Karpas-422 (cell line): ENCODE measurements around the gene INS. TPM values are rescaled to one million over a fixed set of nuclear protein-coding genes. Genes with fewer than 3 reads are reported as not detected.

Experiments used
- DNase-seq: peaks from one replicate; pipeline ENCODE4 v3.0.0-alpha.2; 2015
- H2AFZ ChIP-seq: fragments of 200-600 bp; sonication (generic); 2 replicates; pipeline ENCODE4 v1.6.1; 2014; ENCODE audit warnings: antibody characterized with exemption, low read length, mixed read lengths
- H3K27ac ChIP-seq: fragments of 200-600 bp; sonication (generic); 2 replicates; pipeline ENCODE4 v1.5.1; 2014; ENCODE audit warnings: mild to moderate bottlenecking, low read length, moderate library complexity
- H3K27me3 ChIP-seq: fragments of 200-600 bp; sonication (generic); 2 replicates; pipeline ENCODE4 v1.6.1; 2014; ENCODE audit warnings: low read length, mixed read lengths
- H3K36me3 ChIP-seq: fragments of 200-600 bp; sonication (generic); 2 replicates; pipeline ENCODE4 v1.6.1; 2014; ENCODE audit warnings: low read length, mixed read lengths; ENCODE audit not compliant: insufficient read depth
- H3K4me1 ChIP-seq: fragments of 200-600 bp; sonication (generic); 2 replicates; pipeline ENCODE4 v1.6.1; 2014; ENCODE audit warnings: mild to moderate bottlenecking, low read length, mixed read lengths
- H3K4me2 ChIP-seq: fragments of 200-600 bp; sonication (generic); 2 replicates; pipeline ENCODE4 v1.6.1; 2014; ENCODE audit warnings: low read length, low read depth, mild to moderate bottlenecking; ENCODE audit not compliant: poor library complexity, severe bottlenecking
- H3K4me3 ChIP-seq: fragments of 200-600 bp; sonication (generic); 2 replicates; pipeline ENCODE4 v1.5.1; 2014; ENCODE audit warnings: mild to moderate bottlenecking, antibody characterized with exemption, low read length, mixed read lengths
- H3K79me2 ChIP-seq: fragments of 200-600 bp; sonication (generic); 2 replicates; pipeline ENCODE4 v1.6.1; 2014; ENCODE audit warnings: mild to moderate bottlenecking, low read length, mixed read lengths
- H3K9ac ChIP-seq: fragments of 200-600 bp; sonication (generic); 2 replicates; pipeline ENCODE4 v1.6.0; 2014; ENCODE audit warnings: low read length
- H3K9me2 ChIP-seq: fragments of 200-600 bp; sonication (generic), shearing (Covaris generic); replicated peaks from 2 replicates; pipeline ENCODE4 v1.6.0; 2014; ENCODE audit warnings: mild to moderate bottlenecking, low read length, moderate library complexity; ENCODE audit not compliant: insufficient read depth
- H3K9me3 ChIP-seq: fragments of 300-700, 200-600 bp; sonication (generic); 2 replicates; pipeline ENCODE4 v1.6.1; 2014; ENCODE audit warnings: low read length, mixed read lengths
- H4K20me1 ChIP-seq: fragments of 200-600 bp; sonication (generic); 2 replicates; pipeline ENCODE4 v1.6.1; 2014; ENCODE audit warnings: mild to moderate bottlenecking, antibody characterized with exemption, low read length, low read depth; ENCODE audit not compliant: insufficient read depth
- total RNA-seq: library from RNA; depleted of rRNA; stranded (reverse); fragments of >200 nt; shearing (Covaris generic); gene quantifications from 2 replicates; pipeline ENCODE4 v1.2.3, GENCODE V29; 2014; ENCODE audit warnings: low replicate concordance

The INS gene
- total RNA-seq, 1 experiment from 2014 or later, result not detected

DNA sequence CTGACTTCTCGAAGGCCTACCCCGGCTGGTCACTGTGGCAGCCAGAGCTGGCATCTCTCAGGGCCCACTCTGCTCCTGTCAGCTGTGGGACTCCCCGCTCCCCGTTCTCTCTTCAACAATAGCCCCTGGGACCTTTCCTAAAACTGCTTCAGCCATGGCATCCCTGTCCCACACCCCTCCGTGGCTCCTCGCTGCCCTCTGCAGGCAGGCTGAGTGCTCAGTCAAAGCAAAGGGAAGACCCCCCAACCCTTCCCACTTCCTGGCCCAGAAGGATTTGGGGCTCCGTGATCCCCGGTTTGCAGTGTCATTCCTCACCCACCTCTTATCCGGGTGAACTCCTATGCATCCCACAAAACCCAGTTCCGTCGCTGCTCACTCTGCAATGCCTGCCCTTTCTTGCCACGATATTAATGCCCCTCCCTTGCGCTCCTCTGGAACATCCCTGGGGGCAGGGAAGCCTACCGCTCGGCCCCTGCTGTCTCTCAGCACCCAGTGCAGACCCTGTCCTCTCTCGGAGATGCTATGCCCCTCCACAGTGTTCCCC, 12.2 kb upstream of the INS start:
- Histone ChIP-seq H3K27me3 (no peaks in the 10 kb centered on the region), H3K9me2 (no peaks in the 10 kb centered on the region), H3K9ac (no peak overlapping the region), H3K4me2 (no peak overlapping the region), H3K4me1 (no peaks in the 10 kb centered on the region), H3K36me3 (no peaks in the 10 kb centered on the region), H4K20me1 (no peaks in the 10 kb centered on the region), H3K4me3 (no peak overlapping the region), H3K9me3 (no peaks in the 10 kb centered on the region), H3K27ac (no peak overlapping the region), H2AFZ (no peak overlapping the region), H3K79me2 (no peaks in the 10 kb centered on the region)
- no peak for DNase-seq

GRCh38 chr11:2172676-2173075, 11.7 kb upstream of the INS start:
- no peak overlapping the region for H3K4me2 ChIP-seq

DNA sequence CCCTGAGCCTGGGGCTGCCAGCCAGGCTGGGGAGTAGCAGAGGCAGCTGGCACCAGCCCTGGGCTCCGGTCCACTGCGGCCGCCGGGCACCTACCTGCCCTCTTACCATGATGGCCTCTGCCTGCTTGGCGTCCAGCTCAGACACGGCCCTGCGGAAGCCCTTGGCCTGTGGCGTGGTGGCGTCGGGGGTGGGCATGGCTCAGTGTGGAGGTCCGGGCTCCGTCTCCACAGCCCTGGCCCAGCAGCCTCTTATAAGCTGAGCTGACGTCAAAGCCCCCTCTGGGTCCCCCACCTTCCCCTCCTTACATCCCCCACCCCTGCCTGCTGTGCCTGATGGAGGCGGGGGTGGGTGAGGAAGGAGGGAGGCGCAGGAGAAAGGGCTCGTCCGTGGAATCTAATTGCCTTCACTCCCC, 10.6 kb upstream of the INS start, which contains the start of gene TH:
TSS of gene TH (minus strand) at position 225 of the 413 bp plus-strand sequence. CDS start at position 196, 29 bp downstream.
- no peak within 1 kb of the TSS for H3K27ac ChIP-seq
- no peaks in the 10 kb centered on the region for H3K36me3 ChIP-seq
- no peak for DNase-seq
- no peaks in the 10 kb centered on the region for H3K9me3 ChIP-seq
- no peak within 1 kb of the TSS for H3K4me3 ChIP-seq
- H3K9me2 ChIP-seq, result no peaks in the 10 kb centered on the region
- no peaks in the 10 kb centered on the region for H3K79me2 ChIP-seq
- H3K4me1 ChIP-seq, result no peaks in the 10 kb centered on the region
- no peak within 1 kb of the TSS for H2AFZ ChIP-seq
- no peak within 1 kb of the TSS for H3K4me2 ChIP-seq
- no peaks in the 10 kb centered on the region for H4K20me1 ChIP-seq
- H3K27me3 ChIP-seq, result no peaks in the 10 kb centered on the region
- H3K9ac ChIP-seq, result no peak within 1 kb of the TSS

More at GRCh38 chr11:2172676-2173075, 11.7 kb upstream of the INS start:
- Histone ChIP-seq H3K27ac (no peak overlapping the region), H4K20me1 (no peaks in the 10 kb centered on the region), H3K9me2 (no peaks in the 10 kb centered on the region), H3K27me3 (no peaks in the 10 kb centered on the region), H3K36me3 (no peaks in the 10 kb centered on the region), H3K4me1 (no peaks in the 10 kb centered on the region), H3K9ac (no peak overlapping the region), H3K9me3 (no peaks in the 10 kb centered on the region), H2AFZ (no peak overlapping the region), H3K79me2 (no peaks in the 10 kb centered on the region), H3K4me3 (no peak overlapping the region)
- DNase-seq, result no peak

GRCh38 chr11:2169626-2170570, 8.9 kb upstream of the INS start:
- H3K9ac ChIP-seq, result no peak overlapping the region
- H4K20me1 ChIP-seq, result no peaks in the 10 kb centered on the region
- no peaks in the 10 kb centered on the region for H3K9me3 ChIP-seq
- no peaks in the 10 kb centered on the region for H3K36me3 ChIP-seq
- H3K79me2 ChIP-seq, result no peaks in the 10 kb centered on the region
- no peak for DNase-seq
- no peaks in the 10 kb centered on the region for H3K27me3 ChIP-seq
- H2AFZ ChIP-seq, result no peak overlapping the region
- H3K27ac ChIP-seq, result no peak overlapping the region
- no peaks in the 10 kb centered on the region for H3K9me2 ChIP-seq
- no peak overlapping the region for H3K4me2 ChIP-seq
- no peaks in the 10 kb centered on the region for H3K4me1 ChIP-seq
- no peak overlapping the region for H3K4me3 ChIP-seq

- no peak overlapping the region for H3K9ac ChIP-seq
- no peaks in the 10 kb centered on the region for H4K20me1 ChIP-seq
- H3K79me2 ChIP-seq, result no peaks in the 10 kb centered on the region
- H3K27me3 ChIP-seq, result no peaks in the 10 kb centered on the region
- DNase-seq, result no peak
- no peaks in the 10 kb centered on the region for H3K9me3 ChIP-seq
- H3K4me2 ChIP-seq, result no peak overlapping the region
- no peak overlapping the region for H3K27ac ChIP-seq
- no peaks in the 10 kb centered on the region for H3K36me3 ChIP-seq
- no peak overlapping the region for H2AFZ ChIP-seq
- no peaks in the 10 kb centered on the region for H3K4me1 ChIP-seq
- H3K4me3 ChIP-seq, result no peak overlapping the region
- H3K9me2 ChIP-seq, result no peaks in the 10 kb centered on the region
Measured at GRCh38 chr11:2169005-2169378, 8.0 kb upstream of the INS start.

DNA sequence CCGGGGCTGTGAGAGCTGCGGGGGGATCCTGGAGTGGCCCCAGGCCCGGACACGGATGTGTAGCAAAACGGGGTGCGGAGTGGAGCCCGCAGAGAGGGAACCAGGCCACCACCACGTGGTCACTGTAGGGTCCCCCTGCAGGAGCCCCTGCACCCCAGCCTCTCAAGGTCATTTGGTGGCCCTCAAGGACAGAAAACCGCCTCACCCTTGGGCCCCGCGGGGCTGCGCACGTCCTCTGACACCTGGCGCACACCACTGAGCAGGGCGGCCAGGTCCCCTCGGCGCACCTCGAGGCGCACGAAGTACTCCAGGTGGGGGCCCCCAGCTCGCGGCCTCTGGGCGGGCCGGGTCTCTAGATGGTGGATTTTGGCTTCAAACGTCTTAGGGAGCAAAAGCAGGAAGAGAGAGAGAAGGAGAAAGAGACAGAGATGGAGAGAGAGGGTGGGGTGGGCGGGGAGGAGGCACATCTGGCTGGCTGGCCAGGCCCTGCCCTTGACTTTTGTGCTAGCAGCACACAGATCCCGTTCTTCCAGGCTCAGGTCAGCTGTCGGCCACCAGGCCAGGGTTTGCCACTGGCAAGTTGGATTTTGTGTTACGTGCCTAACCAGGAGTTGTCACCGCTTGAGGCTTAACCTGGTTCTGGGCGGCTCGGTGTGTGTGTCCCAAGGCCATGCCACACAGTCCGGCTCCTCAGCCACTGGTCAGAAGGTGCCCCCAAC, 7.4 kb upstream of the INS start:
- no peak overlapping the region for H2AFZ ChIP-seq
- H4K20me1 ChIP-seq, result no peaks in the 10 kb centered on the region
- H3K27me3 ChIP-seq, result no peaks in the 10 kb centered on the region
- no peak overlapping the region for H3K4me3 ChIP-seq
- no peak for DNase-seq
- no peaks in the 10 kb centered on the region for H3K9me2 ChIP-seq
- H3K4me1 ChIP-seq, result no peaks in the 10 kb centered on the region
- no peaks in the 10 kb centered on the region for H3K36me3 ChIP-seq
- no peak overlapping the region for H3K27ac ChIP-seq
- H3K79me2 ChIP-seq, result no peaks in the 10 kb centered on the region
- H3K4me2 ChIP-seq, result no peak overlapping the region
- no peak overlapping the region for H3K9ac ChIP-seq
- no peaks in the 10 kb centered on the region for H3K9me3 ChIP-seq

DNA sequence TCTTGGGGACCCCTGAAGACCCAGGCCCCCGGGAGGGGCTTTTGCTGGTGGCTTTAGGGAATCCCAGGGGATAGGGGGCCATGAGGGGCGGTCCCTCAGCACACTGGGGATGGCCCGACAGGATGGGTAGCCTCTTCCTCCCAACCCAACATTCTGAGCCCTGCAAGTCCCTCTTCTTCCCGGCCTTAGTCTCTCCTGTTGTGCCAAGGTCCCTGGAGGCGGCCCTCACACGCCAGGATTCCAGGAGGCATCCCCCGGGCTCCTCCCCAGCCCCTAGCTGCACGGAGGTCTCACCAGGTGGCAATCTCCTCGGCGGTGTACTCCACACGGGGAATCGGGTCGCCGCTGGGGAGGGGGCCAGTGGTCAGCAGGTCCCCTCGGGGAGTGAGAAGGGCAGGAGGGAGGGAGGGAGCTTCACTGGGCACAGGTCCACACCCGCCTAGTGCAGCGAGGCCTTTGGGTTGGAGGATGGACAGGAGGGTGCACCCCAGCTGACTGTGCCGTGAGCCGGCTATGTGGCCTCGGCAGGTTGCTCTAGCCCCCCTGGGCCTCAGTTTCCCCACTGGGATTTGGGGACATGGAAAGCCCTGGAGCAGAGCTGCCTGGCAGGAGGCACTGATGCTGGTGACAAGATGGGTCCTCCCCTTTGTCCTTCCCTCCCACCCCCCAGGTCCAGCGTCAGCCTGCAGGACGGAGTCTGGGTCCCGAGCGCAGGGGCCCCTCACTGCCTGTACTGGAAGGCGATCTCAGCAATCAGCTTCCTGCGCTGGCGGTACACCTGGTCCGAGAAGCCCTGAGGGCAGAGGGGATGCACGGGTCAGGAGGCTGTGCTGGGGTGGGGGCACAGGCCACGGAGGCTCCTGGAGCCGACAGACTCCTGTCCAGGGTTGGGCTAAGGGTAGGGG, 6.4 kb upstream of the INS start:
- no peaks in the 10 kb centered on the region for H3K4me1 ChIP-seq
- no peak overlapping the region for H3K9ac ChIP-seq
- H3K4me2 ChIP-seq, result no peak overlapping the region
- H3K9me3 ChIP-seq, result no peaks in the 10 kb centered on the region
- no peak for DNase-seq
- H3K79me2 ChIP-seq, result no peaks in the 10 kb centered on the region
- H3K4me3 ChIP-seq, result no peak overlapping the region
- H2AFZ ChIP-seq, result no peak overlapping the region
- no peak overlapping the region for H3K27ac ChIP-seq
- no peaks in the 10 kb centered on the region for H3K9me2 ChIP-seq
- H3K36me3 ChIP-seq, result no peaks in the 10 kb centered on the region
- no peaks in the 10 kb centered on the region for H4K20me1 ChIP-seq
- no peaks in the 10 kb centered on the region for H3K27me3 ChIP-seq
